Mesenteric fat pad (tissue), 1 donor: Measurements from ENCODE around the gene SLC22A5. TPM values are rescaled to one million over a fixed set of nuclear protein-coding genes. Genes with fewer than 3 reads are reported as not detected.
"Not testable (repeated sequence)": the region's sequence is repeated elsewhere in the genome, so short reads cannot be mapped to it uniquely, and the experiment has no call there.

Experiments
- DNase-seq: peaks from one replicate; pipeline ENCODE4 v3.0.0-alpha.2; 2020; ENCODE audit warnings: low spot score
- total RNA-seq: library from RNA; stranded (reverse); fragmentation: NEBNext Ultra II Directional; extraction: Animal tissue kit (Norgen Biotek cat#: 25700); gene quantifications from one replicate; pipeline ENCODE4 v1.2.1, GENCODE V29; 2021
- donor health status: DM: yes; HTN: yes; CAD: no.

SLC22A5 gene
- total RNA-seq, 1 donor from 2014 or later, result 20.6 TPM

GRCh38 chr5:132386644-132387286 is 17.3 kb downstream of the SLC22A5 start:
- no peak for DNase-seq

GRCh38 chr5:132387640-132388117 is 18.2 kb downstream of the SLC22A5 start:
- no peak for DNase-seq

DNA sequence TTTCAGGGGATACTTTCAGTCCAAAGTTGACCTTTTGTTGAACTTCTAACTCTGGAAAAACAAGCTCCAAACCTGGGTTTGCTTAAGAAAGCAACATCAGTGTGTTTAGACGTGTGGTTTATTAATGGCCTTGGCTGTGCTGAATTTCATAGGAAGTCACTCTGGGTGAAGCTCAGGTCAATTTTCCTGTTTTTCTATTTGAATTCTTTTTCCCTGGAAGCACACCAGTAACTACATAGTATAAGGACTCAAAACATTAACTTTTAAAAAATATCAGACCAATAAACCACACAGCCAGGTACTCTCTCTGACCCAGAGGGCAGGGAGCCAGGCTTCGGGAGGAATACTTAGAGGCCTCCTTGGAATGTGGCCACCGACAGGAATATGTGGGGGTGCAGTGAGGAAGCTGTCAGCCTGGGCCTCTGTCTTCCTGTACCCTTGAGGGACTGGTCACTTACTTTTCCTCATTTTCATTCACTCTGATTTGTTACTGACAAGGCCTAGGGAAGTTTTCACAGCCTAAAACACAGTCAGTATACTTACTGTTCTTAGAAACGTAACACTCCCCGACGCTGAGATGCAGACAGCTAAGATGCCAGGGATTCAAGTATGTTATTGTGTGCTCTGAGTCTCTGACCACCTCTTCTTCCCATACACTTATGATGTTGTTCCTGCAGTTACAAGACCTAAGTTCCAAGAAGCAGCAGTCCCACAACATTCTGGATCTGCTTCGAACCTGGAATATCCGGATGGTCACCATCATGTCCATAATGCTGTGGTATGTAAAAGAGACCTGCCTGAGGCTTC is 18.9 kb downstream of the SLC22A5 start:
- no peak for DNase-seq

DNA sequence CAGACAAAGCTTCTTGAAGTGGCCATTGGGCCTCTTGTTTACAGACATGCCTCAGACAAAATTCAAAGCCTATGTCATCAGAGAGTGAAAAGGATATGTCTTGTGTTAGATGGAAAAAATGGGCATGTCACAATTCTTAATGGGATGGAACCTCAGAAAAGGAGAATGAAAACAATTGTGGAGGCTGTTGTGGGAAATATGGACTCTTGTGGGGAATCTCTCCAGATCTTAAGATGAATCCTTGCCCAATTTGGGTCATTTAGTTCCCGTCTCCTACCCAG is 19.5 kb downstream of the SLC22A5 start:
- no peak for DNase-seq

DNA sequence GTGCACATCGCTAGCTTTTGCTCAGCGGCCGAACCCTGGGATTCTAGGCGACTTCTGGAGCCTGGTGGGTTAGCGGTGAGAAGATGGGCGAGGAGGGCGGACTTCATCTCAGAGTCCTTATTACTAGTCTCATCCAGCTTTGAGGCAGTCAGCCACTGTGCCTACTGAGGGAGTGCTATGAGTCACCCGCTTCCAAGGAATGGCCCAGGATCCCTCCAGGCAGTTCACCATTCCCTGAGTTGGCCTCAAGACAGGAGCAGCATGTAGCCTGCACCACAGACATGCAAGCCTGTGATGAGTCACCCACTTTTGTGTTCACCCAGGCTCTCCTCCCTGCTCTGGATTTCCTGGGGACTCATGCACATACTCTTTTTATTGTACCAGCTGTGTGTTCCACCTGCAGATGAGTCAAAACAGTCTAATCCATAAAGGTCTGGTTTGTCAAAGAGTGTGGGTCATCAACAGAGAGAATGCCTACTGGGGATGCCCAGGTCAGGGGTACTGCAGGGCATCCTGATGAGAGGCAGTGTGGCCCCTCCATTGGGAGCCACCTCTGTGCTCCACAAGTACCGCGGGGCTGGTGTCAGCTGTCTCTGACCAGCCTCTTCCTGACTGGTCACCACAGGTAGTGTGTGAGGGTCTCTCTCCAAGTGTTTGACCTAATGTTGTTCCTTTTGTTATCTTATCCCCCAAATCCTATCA is 20.2 kb downstream of the SLC22A5 start:
- no peak for DNase-seq

- no peak for DNase-seq
Observed at GRCh38 chr5:132391247-132391646, 21.7 kb downstream of the SLC22A5 start.

DNA sequence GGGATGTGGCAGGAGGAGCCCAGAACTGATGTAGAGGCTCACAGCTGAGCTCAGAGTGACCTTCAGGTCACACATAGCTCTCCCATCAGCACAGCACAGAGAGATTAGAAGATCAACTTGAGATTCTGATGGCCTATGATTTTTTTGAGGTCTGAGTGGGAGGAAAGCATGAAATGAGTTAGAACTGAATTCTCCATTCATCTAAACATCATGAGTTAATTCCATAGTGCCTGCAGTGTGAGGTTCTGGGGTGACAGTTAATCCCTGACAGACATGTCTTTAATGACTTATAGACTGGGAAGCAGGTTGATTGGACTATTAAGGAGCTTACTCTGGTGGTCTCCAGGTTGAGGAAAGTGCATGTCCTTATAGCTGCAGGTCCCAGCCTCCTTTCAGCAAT is 22.4 kb downstream of the SLC22A5 start:
- no peak for DNase-seq

DNA sequence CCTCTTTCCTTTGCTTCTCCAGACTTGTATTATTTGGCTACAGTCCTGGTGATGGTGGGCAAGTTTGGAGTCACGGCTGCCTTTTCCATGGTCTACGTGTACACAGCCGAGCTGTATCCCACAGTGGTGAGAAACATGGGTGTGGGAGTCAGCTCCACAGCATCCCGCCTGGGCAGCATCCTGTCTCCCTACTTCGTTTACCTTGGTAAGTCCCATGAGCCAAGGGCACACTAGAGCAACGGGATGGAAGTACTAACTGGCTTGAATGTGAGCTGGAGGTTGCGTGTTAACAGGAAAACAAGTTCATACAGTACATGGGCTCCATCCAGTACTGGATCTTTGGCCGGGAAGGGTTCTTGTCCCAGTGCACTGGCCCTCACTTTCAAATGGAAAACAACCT is 22.9 kb downstream of the SLC22A5 start:
- DNase-seq, result no peak

DNA sequence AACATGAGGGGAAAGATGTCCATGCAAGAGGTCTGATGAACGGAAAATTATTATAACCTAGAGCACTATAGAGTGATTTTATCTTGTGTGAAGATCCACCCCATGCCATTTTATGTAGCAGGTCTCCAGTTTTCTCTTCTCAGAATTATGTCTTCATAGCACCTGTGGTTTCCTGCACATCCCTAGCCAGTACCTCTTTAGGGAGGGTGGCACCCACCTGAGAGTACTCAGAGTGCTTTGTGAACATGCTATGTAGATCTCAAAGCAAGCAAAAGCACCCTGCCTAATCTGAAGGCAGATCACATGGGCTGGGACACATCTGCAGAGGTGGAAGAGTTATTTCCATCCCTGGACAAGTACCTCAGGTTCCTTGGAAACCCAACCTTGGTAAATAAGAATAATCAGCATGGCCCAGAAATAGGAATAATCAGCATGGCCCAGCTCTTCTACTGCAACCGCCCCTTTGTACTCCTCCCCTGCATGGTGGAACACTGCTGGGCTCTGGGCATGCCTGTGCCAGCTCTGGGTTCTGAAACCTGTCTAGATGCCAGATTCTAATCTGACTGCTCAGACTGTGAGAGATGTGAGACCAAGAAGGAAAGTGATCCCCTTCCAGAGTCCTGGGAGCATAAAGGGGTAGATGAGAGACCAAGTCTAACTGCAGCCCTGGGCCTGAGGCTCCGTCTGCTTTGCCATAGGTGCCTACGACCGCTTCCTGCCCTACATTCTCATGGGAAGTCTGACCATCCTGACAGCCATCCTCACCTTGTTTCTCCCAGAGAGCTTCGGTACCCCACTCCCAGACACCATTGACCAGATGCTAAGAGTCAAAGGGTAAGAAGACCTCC is 23.7 kb downstream of the SLC22A5 start:
- no peak for DNase-seq

DNA sequence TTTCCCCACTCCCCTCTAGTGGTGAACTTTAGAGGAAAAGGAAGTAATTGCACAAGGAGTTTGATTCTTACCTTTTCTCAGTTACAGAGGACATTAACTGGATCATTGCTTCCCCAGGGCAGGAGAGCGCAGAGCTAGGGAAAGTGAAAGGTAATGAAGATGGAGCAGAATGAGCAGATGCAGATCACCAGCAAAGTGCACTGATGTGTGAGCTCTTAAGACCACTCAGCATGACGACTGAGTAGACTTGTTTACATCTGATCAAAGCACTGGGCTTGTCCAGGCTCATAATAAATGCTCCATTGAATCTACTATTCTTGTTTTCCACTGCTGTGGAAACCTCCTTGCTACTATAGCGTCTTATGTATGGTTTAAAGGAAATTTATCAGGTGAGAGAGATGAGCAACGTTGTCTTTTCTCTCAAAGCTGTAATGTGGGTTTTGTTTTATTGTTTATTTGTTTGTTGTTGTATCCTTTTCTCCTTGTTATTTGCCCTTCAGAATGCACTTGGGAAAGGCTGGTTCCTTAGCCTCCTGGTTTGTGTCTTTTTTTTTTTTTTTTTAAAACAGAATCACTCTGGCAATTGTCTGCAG is 25.3 kb downstream of the SLC22A5 start:
- no peak for DNase-seq

DNA sequence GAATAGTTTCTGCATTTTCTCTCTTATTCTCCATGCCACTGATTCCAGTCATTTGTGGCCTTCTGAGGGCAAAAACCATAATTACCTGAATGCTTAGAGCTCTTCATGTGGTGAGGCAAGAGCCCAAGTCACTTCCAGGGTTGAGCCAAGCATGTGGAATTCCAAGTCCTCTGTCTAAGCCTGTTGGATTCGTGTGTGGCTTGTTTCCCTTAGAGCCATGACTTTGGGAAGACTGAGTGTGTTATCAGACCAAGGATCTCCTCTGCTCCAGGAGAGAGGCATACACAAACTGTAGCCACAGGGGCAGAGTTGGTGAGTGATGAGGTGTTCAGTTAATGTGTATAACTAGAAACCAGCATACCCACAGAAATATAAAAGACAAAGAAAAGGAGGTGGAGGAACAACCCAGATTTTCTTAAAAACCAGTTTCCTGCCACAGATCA is 27.1 kb downstream of the SLC22A5 start:
- no peak for DNase-seq

DNA sequence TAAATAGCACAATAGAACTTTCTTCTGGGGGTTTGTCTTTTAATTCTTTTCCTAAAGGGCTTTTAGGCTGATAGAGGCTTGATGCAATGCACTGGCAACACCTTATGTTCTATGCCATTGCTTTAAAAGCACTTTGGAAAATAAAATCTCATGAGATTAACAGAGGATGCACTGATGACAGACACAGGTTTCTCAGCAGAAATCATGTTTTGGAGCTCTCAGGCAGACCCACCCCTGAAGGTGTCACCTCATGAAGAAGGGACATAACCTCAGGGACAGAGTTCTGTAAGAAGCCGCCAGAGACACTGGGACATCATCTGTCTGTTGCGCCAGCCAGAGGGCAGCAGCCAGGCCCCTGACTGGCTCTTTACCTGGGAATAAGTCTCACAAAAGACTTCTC is 27.7 kb downstream of the SLC22A5 start:
- DNase-seq, result no peak

DNA sequence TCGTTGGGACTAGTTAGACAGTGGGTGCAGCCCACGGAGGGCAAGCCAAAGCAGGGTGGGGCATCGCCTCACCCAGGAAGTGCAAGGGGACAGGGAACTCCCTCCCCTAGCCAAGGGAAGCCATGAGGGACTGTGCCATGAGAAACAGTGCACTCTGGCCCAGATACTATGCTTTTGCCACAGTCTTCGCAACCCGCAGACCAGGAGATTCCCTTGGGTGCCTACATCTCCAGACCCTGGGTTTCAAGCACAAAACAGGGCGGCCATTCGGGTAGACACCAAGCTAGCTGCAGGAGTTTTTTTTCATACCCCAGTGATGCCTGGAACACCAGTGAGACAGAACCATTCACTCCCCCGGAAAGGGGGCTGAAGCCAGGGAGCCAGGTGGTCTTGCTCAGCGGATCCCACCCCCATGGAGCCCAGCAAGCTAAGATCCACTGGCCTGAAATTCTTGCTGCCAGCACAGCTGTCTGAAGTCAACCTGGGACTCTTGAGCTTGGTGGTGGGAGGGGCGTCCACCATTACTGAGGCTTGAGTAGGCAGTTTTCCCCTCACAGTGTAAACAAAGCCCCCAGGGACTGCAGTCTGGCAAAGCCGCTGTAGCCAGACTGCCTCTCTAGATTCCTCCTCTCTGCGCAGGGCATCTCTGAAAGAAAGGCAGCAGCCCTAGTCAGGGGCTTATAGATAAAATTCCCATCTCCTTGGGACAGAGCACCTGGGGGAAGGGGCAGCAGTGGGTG is 28.6 kb downstream of the SLC22A5 start:
- DNase-seq, result not testable (repeated sequence)

- DNase-seq, result not testable (repeated sequence)
Observed at GRCh38 chr5:132404041-132404440, 34.5 kb downstream of the SLC22A5 start.

DNA sequence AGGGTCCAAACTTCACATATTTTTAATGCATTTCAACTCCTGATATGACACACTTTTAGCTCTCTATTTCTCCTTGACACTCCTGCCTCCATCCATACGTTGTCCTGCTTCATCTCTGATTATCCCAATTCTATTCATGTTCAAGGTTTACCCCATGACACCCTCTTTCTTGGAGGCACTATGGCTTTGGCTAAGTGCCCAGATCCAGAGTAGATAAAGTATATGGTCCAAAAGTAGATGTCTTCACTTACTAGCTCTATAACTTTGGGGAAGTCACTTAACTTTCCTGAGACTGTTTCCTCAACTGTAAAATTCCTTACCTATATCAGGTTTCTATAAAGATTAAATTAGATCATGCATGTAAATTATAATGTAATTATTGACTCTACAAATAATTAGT is 36.1 kb downstream of the SLC22A5 start:
- no peak for DNase-seq

DNA sequence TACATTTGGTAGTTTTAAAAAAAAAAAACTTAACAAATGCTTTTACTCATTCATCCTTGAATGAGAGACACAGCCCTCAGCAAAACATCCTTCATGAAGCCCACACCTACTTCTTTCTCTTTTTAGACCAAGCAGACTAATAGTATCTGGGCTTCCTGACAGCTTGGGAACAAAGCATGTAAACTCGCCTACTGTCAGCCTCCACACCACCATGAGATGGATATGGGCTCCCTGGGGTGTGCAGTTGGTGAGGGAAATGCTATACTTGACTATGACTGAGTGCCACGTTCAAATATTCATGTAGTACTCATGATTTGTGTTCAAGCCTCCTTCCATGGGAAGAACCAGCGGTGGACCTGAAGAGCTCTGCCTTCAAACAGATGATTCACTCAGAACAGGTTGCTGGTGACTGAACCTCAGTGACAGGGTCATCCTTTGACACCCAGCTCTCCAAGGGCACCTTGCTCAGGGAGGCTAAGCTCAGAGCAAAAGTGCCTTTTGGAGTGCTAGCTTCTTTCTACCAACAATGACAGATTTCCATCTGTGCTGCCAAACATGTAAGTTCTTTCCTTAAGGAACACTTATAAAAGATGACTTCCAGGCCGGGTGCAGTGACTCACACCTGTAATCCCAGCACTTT is 36.8 kb downstream of the SLC22A5 start:
- no peak for DNase-seq

DNA sequence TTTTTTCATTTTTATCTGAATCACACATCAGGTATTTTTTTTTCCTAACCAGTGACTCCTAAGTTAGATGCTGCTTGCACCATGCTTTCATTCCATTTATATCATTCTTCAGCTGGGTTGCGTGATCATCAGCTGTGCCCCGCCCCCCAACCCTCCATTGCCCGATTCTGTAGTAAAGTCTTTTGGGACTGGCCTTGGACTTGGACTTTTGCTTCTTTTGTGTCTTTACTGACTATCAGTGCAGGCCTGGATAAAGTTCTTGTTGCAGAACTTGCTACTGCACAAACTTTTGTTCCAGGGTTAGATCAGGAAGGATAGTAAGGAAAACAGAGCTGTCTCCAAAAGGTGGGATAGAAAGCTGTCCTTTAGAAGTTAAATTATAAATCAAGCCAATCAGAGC is 38.5 kb downstream of the SLC22A5 start:
- no peak for DNase-seq

GRCh38 chr5:132408456-132408855 is 38.9 kb downstream of the SLC22A5 start:
- DNase-seq, result no peak

DNA sequence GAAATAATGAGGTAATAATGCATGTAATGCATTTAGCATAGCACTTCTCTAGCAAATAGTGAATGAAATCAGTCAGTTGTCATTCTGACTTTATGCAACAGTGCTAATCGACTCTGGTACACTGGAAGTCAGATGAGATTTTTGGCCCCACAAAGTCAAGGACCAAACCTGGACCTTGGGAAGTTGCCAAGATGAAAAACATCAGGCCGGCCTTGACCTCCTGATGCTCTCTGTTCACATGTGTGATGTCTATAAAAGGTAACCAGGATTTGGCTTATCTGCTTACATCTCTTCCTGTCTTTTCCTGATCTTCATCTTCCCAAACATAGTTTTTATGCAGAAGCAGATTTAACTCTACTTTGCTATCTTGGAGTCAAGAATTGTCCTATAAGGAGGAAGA is 39.5 kb downstream of the SLC22A5 start:
- DNase-seq, result no peak
